KMS-11 (cell line): ENCODE data around the gene PTPN4.

Source experiments
- H2AFZ ChIP-seq: fragments of 200-600 bp; sonication (generic); 2 replicates; pipeline ENCODE4 v1.6.1; 2016; ENCODE audit warnings: antibody characterized with exemption, mixed run types, low read depth
- H3K27ac ChIP-seq: fragments of 200-600 bp; sonication (generic); 2 replicates; pipeline ENCODE4 v1.6.1; 2016; ENCODE audit warnings: mild to moderate bottlenecking, mixed run types
- H3K27me3 ChIP-seq: fragments of 200-600 bp; sonication (generic); 2 replicates; pipeline ENCODE4 v1.6.1; 2017; ENCODE audit warnings: mild to moderate bottlenecking, low read depth, mixed run types, moderate library complexity; ENCODE audit not compliant: insufficient read depth
- H3K36me3 ChIP-seq: fragments of 200-600 bp; sonication (generic); 2 replicates; pipeline ENCODE4 v1.6.1; 2017; ENCODE audit warnings: mild to moderate bottlenecking, mixed run types; ENCODE audit not compliant: insufficient read depth
- H3K4me1 ChIP-seq: fragments of 200-600 bp; sonication (generic); 2 replicates; pipeline ENCODE4 v1.6.1; 2016; ENCODE audit warnings: mild to moderate bottlenecking, low read depth, mixed run types; ENCODE audit not compliant: poor library complexity, severe bottlenecking
- H3K4me2 ChIP-seq: fragments of 200-600 bp; sonication (generic); 2 replicates; pipeline ENCODE4 v1.7.0; 2016; ENCODE audit warnings: mild to moderate bottlenecking, mixed run types
- H3K4me3 ChIP-seq: fragments of 200-600 bp; sonication (generic); IDR thresholded peaks from 2 replicates; pipeline ENCODE4 v1.6.1; 2017; ENCODE audit warnings: low read depth, low read length, mixed read lengths; ENCODE audit not compliant: insufficient read depth
- H3K79me2 ChIP-seq: fragments of 200-600 bp; sonication (generic); 2 replicates; pipeline ENCODE4 v1.6.1; 2016; ENCODE audit warnings: low read depth, mixed run types; ENCODE audit not compliant: insufficient read depth
- H3K9ac ChIP-seq: fragments of 200-600 bp; sonication (generic); 2 replicates; pipeline ENCODE4 v1.6.1; 2016; ENCODE audit warnings: mild to moderate bottlenecking, mixed run types
- H4K20me1 ChIP-seq: fragments of 200-600 bp; sonication (generic); 2 replicates; pipeline ENCODE4 v1.6.1; 2016; ENCODE audit warnings: mild to moderate bottlenecking, mixed run types; ENCODE audit not compliant: insufficient read depth
- TF ChIP-seq, protein P1 (sequence below): fragments of 200-600 bp; sonication (generic); conservative IDR thresholded peaks from 2 replicates; pipeline ENCODE4 v1.6.1; 2017; ENCODE audit warnings: low read depth, mild to moderate bottlenecking, antibody characterized with exemption, low read length, moderate library complexity, mixed read lengths

Gene PTPN4

DNA sequence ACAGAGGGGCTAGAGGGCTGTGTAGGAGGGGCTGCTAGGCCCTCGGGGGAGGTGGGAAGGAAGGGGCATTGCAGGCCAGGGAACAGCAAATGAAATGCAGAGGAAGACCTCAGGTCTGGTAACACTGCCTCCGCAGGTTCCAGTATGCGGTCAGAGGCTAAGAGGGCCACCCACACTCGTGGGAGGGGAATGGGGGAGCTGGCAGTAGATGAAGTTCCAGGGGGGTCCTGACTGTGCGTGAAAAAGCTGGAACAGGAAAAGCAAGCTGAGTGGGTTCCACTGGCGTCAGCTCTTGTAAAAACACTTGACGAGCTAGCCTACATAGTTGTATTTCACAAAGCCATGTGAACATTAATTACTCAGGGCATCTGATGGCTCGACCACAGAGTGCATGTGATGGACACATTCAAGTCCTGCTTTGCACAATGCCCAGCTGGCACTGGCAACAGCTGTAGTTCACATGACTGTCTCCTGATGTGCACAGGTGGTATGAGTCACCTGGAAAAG lies 29.0 kb upstream of the PTPN4 start:
- Histone ChIP-seq H3K79me2 (no peaks in the 10 kb centered on the region), H3K4me3 (no peak overlapping the region), H3K4me1 (no peaks in the 10 kb centered on the region), H3K4me2 (no peak overlapping the region), H3K27ac (no peak overlapping the region), H3K36me3 (no peaks in the 10 kb centered on the region), H4K20me1 (no peaks in the 10 kb centered on the region), H3K27me3 (no peaks in the 10 kb centered on the region), H3K9ac (no peak overlapping the region), H2AFZ (no peak overlapping the region)
- TF ChIP-seq, protein P1, sequence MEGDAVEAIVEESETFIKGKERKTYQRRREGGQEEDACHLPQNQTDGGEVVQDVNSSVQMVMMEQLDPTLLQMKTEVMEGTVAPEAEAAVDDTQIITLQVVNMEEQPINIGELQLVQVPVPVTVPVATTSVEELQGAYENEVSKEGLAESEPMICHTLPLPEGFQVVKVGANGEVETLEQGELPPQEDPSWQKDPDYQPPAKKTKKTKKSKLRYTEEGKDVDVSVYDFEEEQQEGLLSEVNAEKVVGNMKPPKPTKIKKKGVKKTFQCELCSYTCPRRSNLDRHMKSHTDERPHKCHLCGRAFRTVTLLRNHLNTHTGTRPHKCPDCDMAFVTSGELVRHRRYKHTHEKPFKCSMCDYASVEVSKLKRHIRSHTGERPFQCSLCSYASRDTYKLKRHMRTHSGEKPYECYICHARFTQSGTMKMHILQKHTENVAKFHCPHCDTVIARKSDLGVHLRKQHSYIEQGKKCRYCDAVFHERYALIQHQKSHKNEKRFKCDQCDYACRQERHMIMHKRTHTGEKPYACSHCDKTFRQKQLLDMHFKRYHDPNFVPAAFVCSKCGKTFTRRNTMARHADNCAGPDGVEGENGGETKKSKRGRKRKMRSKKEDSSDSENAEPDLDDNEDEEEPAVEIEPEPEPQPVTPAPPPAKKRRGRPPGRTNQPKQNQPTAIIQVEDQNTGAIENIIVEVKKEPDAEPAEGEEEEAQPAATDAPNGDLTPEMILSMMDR = no peak

DNA sequence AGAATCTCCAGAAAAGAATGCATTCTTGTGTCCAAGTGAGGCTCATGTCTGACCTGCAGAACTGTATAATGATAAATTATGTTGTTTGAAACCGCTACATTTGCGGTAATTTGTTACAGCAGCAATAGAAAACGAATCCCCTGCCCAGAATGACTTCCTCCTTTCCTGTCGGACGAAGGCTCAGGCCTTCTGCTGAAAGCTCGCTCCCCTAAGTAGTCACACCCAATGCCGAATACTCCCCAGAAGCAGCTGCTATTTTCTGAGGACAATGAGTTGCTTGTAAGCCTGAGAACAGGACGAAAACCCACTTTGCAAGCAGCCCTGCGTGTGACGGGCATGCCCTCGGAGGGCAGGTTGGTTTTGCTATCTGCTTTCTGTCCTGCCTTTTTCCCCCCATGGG lies 27.7 kb upstream of the PTPN4 start:
- H2AFZ ChIP-seq = no peak overlapping the region
- no peak overlapping the region for H3K27ac ChIP-seq
- H3K4me1 ChIP-seq = no peaks in the 10 kb centered on the region
- H3K36me3 ChIP-seq = no peaks in the 10 kb centered on the region
- H3K4me3 ChIP-seq = no peak overlapping the region
- TF ChIP-seq, protein P1 = no peak
- no peak overlapping the region for H3K4me2 ChIP-seq
- H3K27me3 ChIP-seq = no peaks in the 10 kb centered on the region
- no peak overlapping the region for H3K9ac ChIP-seq
- H4K20me1 ChIP-seq = no peaks in the 10 kb centered on the region
- H3K79me2 ChIP-seq = no peaks in the 10 kb centered on the region

DNA sequence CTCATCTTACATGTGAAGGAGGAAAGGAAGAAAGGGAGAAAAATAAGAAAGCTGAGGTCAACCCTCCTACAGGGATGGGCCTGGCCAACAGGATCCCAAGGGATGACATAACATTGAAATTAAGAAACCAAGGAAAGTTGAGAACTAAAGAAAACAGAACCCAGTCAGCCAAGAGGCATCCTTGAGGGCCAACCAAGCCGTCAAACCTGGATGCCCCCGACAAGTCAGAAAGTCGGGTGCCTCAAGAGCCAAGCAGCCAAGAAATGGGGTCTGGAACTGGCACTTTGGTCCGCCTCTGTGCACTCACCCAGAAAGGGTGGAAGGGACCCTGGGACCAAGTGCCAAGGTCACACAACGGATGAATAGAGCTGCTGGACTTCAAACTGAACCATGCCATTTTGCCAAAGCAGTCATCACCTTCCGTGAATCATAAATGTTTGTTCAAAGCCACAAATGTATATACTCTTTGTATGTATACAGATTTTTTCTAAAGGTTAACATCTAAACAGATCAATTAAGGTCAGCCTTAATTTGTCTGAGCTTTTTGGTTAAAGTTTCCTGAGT lies 27.0 kb upstream of the PTPN4 start:
- Histone ChIP-seq H3K79me2 (no peaks in the 10 kb centered on the region), H3K36me3 (no peaks in the 10 kb centered on the region), H3K4me2 (no peak overlapping the region), H3K27me3 (no peaks in the 10 kb centered on the region), H2AFZ (no peak overlapping the region), H3K4me1 (no peaks in the 10 kb centered on the region), H4K20me1 (no peaks in the 10 kb centered on the region), H3K9ac (no peak overlapping the region), H3K4me3 (no peak overlapping the region), H3K27ac (no peak overlapping the region)
- TF ChIP-seq, protein P1 = no peak

DNA sequence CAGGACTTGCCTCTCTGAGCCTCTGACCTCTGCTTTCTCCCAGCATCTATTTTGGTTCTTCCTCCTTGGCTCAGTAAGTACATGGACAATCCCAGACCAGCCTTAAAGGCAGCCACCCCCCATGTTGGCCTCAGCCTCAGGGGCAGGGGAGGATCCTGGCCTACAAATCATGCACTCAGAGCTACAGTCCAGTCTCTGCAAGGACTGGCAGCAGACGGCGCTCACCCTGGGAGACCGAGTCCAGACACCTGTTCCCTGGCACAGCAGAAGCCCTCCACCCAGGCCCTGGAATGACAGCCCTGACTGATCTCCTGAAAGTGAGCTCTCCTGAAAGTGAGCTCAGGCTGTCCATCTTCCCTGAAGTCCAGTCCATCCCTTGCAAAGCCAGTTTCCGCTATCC lies 25.7 kb upstream of the PTPN4 start:
- H3K36me3 ChIP-seq = no peaks in the 10 kb centered on the region
- H3K27ac ChIP-seq = no peak overlapping the region
- no peaks in the 10 kb centered on the region for H3K79me2 ChIP-seq
- no peaks in the 10 kb centered on the region for H4K20me1 ChIP-seq
- H3K4me3 ChIP-seq = no peak overlapping the region
- H3K9ac ChIP-seq = no peak overlapping the region
- no peak overlapping the region for H3K4me2 ChIP-seq
- H3K27me3 ChIP-seq = no peaks in the 10 kb centered on the region
- H3K4me1 ChIP-seq = no peaks in the 10 kb centered on the region
- no peak overlapping the region for H2AFZ ChIP-seq
- TF ChIP-seq, protein P1 = no peak
